ENCODE data around the gene GALNT18. TPM values are rescaled to one million over a fixed set of nuclear protein-coding genes. Genes with fewer than 3 reads are reported as not detected.

Gene GALNT18
- total RNA-seq, 1 donor from 2014 or later: not detected

DNA sequence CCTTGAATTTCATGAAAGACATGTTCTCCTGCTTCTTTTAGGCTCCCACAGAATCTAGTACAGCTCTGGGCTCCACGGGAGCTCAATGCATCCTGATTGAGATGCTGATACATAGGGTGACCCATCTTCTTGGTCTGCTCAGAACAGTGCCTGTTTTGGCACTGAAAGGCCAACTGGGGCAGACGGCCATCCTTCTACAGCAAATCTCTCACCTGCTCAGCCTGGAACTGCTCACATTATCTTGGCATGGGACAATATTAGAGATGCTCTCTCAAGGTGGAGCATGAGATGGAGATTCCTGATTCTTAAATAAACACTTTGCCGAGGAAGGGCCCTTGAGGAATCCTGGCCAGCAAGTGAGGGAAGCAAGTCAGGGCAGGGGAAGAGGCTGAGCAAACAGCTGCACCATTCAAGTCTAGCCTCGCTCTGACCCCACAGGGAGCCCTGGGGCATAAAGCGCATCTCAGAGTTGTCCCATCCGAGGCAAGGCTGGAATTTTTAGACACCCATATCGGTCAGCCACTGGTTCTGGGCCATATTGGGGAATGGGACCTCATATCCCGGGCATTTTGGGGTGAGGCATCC, 210.3 kb downstream of the GALNT18 start:
- DNase-seq (no peak), ATAC-seq (ENCODE audit: low read depth) (no peak)
- CTCF ChIA-PET: no interaction called here
- intact Hi-C loops (cut with micrococcal nuclease): no loop called here
- POLR2A ChIA-PET: no interaction called here
- Mint-ChIP-seq H3K27me3 (peaks cover 12% of the 10 kb centered on the region), H3K27ac (no peak overlapping the region), H3K36me3 (ENCODE audit: low read depth) (no peaks in the 10 kb centered on the region), H3K9me3 (no peaks in the 10 kb centered on the region), H3K4me1 (peaks cover under 1% of the 10 kb centered on the region), H3K4me3 (no peak overlapping the region)
- TF ChIP-seq, protein P1, sequence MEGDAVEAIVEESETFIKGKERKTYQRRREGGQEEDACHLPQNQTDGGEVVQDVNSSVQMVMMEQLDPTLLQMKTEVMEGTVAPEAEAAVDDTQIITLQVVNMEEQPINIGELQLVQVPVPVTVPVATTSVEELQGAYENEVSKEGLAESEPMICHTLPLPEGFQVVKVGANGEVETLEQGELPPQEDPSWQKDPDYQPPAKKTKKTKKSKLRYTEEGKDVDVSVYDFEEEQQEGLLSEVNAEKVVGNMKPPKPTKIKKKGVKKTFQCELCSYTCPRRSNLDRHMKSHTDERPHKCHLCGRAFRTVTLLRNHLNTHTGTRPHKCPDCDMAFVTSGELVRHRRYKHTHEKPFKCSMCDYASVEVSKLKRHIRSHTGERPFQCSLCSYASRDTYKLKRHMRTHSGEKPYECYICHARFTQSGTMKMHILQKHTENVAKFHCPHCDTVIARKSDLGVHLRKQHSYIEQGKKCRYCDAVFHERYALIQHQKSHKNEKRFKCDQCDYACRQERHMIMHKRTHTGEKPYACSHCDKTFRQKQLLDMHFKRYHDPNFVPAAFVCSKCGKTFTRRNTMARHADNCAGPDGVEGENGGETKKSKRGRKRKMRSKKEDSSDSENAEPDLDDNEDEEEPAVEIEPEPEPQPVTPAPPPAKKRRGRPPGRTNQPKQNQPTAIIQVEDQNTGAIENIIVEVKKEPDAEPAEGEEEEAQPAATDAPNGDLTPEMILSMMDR (IDR thresholded peaks at IDR 0.05): no peak

DNA sequence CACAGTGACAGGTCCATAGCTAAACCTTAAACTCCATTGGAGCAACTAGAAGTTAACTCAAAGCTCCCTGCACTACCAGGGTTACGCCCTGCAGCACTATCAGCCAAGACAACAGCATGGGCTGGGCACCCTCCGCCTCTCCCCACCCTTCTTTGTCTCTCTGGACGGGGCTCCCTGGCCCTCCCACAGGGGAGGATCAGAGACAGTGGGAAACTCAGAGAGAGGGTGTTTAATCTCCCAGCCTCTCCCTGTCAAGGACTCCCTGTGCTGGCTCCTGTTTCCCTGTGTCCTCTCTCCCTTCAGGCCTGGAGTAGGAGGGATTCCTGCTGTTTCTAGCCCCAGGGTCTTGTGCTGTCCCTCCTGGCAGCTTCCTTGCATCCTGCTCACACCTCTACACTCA, 211.9 kb downstream of the GALNT18 start:
- TF ChIP-seq, protein P1 (IDR thresholded peaks at IDR 0.05): no peak
- POLR2A ChIA-PET: no interaction called here
- Mint-ChIP-seq H3K9me3 (no peaks in the 10 kb centered on the region), H3K36me3 (ENCODE audit: low read depth) (no peaks in the 10 kb centered on the region), H3K4me1 (no peaks in the 10 kb centered on the region), H3K27ac (no peak overlapping the region), H3K4me3 (no peak overlapping the region), H3K27me3 (peaks cover 5% of the 10 kb centered on the region)
- CTCF ChIA-PET: no interaction called here
- DNase-seq (no peak), ATAC-seq (ENCODE audit: low read depth) (no peak)
- intact Hi-C loops (cut with micrococcal nuclease): no loop called here

DNA sequence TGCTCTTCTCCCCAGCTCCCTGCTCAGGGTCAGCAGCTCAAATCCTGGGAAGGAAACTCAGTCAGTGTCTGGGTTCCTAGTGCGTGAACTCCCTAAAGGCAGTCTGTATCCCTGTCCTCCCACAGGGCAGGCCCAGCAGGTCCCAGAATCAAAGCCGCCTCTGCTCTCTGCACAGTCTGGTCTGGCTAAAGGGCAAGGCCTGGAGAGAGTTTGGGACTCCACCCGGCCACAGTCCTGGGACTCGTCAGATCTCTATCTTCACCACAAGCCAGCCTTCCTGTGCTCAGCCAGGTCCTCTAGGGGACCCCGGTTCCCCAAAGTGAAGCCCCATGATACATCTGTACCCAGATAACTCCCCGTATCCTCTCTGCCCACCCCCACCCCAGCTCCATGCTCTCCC, 212.6 kb downstream of the GALNT18 start:
- Mint-ChIP-seq H3K27ac (no peak overlapping the region), H3K4me3 (no peak overlapping the region), H3K27me3 (peaks cover 9% of the 10 kb centered on the region), H3K4me1 (no peaks in the 10 kb centered on the region), H3K36me3 (ENCODE audit: low read depth) (no peaks in the 10 kb centered on the region), H3K9me3 (no peaks in the 10 kb centered on the region)
- CTCF ChIA-PET: no interaction called here
- TF ChIP-seq, protein P1 (IDR thresholded peaks at IDR 0.05): no peak
- POLR2A ChIA-PET: no interaction called here
- DNase-seq (no peak), ATAC-seq (ENCODE audit: low read depth) (no peak)
- intact Hi-C loops (cut with micrococcal nuclease): no loop called here

DNA sequence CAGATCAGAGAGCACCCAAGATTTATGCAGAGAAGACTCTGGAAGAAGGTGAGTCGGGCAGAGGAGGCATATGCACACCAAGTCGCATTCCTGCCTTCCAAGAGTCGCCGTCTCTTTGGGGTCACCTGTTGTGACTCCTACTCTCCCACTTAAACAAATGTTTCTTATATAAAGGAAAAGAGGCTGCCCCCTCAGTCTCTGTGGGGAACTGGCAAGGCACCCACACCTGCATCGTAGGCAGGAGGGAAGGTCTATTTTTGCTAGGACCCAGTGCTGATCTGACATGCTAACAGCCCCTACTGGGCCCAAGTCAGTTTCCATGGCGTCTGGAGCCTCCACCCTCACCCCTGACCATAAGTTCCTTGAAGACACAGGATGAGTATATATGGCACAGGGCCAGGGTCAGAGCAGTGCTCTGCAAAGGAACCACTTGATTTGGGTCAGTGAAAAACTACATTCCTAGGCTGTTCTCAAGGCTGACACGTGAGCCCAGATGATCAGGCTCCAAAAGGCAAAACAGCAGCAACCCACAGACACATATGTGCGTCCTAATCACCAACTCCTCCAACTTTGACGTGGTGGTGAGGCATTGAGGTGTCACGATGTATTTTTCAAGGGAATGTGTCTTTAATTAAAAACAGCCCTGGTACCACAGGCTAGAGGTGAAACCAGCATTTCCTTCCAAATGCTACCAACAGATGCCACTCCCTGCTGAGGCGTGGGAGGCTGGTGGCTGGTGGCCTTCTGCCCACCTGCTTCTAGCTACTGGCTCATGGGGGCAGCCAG, 213.2 kb downstream of the GALNT18 start:
- TF ChIP-seq, protein P1 (IDR thresholded peaks at IDR 0.05): no peak
- DNase-seq (no peak), ATAC-seq (ENCODE audit: low read depth) (no peak)
- no peaks in the 10 kb centered on the region for H3K4me1 Mint-ChIP-seq
- no peak overlapping the region for H3K27ac Mint-ChIP-seq
- no peak overlapping the region for H3K4me3 Mint-ChIP-seq
- no peaks in the 10 kb centered on the region for H3K9me3 Mint-ChIP-seq
- intact Hi-C loops (cut with micrococcal nuclease): no loop called here
- ChIA-PET CTCF (no interaction called here), POLR2A (no interaction called here)
- H3K27me3 Mint-ChIP-seq: peaks cover 7% of the 10 kb centered on the region
- H3K36me3 Mint-ChIP-seq (ENCODE audit: low read depth): no peaks in the 10 kb centered on the region

DNA sequence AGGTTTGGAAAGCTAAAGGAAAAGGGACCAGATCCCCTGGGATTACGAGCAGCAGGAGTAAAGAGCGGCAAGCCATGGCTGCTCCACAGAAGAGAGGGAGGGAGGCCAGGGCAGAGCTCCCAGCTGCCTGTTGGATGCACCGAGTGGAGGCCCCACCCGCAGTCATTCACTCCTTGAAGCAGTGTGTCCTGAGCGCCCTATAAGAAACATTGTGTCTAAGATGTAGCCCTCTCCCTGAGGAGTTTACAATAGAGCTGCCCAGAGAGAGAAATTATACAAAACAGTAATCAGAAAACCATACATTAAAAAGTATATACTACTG, 214.1 kb downstream of the GALNT18 start:
- ChIA-PET POLR2A (no interaction called here), CTCF (no interaction called here)
- TF ChIP-seq, protein P1 (IDR thresholded peaks at IDR 0.05): no peak
- no peaks in the 10 kb centered on the region for H3K9me3 Mint-ChIP-seq
- no peak overlapping the region for H3K4me3 Mint-ChIP-seq
- intact Hi-C loops (cut with micrococcal nuclease): no loop called here
- H3K36me3 Mint-ChIP-seq (ENCODE audit: low read depth): no peaks in the 10 kb centered on the region
- no peak for ATAC-seq (ENCODE audit: low read depth)
- peaks cover 6% of the 10 kb centered on the region for H3K27me3 Mint-ChIP-seq
- no peak for DNase-seq
- no peak overlapping the region for H3K27ac Mint-ChIP-seq
- H3K4me1 Mint-ChIP-seq: no peaks in the 10 kb centered on the region

All from activated B cell treated with CpG ODN at 0.5 μM for 24 hours (primary cell).